Measurements from ENCODE around the gene PTPRT. TPM values are rescaled to one million over a fixed set of nuclear protein-coding genes. Genes with fewer than 3 reads are reported as not detected.
"Not testable (repeated sequence)": the region's sequence is repeated elsewhere in the genome, so short reads cannot be mapped to it uniquely, and the experiment has no call there.

PTPRT gene
- total RNA-seq, 1 donor from 2014 or later, result not detected

DNA sequence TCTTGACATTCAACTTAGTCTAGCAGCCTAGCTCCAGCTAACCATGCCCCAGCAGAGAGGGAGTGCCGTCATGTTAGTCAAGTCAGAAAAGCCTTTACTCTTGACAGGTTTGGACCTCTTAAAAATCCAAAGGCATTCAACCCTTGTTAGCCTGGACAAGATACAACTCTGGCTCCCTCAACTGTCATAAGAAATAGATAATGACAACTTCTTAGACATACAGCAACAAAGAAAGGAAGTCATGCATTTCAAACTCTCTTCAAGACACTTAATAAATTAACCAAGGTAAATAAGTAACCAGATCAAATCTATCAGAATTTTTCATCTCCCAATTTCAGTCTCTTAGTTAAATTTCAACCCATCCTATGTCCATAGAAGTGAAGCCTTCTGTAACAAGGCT lies 22.7 kb downstream of the PTPRT start:
- Mint-ChIP-seq H3K9me3 (ENCODE audit: low read depth) (peaks cover 12% of the 10 kb centered on the region), H3K27ac (ENCODE audit: unreplicated experiment) (no peak overlapping the region)
- no peak for DNase-seq (ENCODE audit: low spot score)

DNA sequence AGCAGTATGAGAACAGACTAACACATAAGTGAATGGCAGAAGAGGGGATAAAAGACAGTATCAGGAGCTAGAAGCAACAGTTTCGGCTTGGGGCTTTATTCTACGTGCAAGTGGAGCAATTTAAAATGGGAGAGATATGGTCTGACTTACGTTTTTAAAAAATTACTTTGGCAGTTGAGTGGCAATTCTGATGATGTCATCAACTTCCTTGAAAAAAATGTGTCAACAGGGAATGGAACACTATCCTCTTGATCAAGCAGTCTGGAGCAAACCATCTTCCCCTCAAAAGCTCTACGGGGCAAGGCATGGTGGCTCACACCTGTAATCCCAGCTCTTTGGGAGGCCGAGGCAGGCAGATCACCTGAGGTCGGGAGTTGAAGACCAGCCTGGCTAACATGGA lies 24.1 kb downstream of the PTPRT start:
- H3K36me3 Mint-ChIP-seq (ENCODE audit: low read depth), result no peaks in the 10 kb centered on the region
- H3K9me3 Mint-ChIP-seq (ENCODE audit: low read depth), result peaks cover 12% of the 10 kb centered on the region
- H3K4me3 Mint-ChIP-seq (ENCODE audit: unreplicated experiment), result no peak overlapping the region
- H3K27me3 Mint-ChIP-seq (ENCODE audit: low read depth), result no peaks in the 10 kb centered on the region
- no peak overlapping the region for H3K27ac Mint-ChIP-seq (ENCODE audit: unreplicated experiment)
- TF ChIP-seq, protein P1, sequence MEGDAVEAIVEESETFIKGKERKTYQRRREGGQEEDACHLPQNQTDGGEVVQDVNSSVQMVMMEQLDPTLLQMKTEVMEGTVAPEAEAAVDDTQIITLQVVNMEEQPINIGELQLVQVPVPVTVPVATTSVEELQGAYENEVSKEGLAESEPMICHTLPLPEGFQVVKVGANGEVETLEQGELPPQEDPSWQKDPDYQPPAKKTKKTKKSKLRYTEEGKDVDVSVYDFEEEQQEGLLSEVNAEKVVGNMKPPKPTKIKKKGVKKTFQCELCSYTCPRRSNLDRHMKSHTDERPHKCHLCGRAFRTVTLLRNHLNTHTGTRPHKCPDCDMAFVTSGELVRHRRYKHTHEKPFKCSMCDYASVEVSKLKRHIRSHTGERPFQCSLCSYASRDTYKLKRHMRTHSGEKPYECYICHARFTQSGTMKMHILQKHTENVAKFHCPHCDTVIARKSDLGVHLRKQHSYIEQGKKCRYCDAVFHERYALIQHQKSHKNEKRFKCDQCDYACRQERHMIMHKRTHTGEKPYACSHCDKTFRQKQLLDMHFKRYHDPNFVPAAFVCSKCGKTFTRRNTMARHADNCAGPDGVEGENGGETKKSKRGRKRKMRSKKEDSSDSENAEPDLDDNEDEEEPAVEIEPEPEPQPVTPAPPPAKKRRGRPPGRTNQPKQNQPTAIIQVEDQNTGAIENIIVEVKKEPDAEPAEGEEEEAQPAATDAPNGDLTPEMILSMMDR (IDR thresholded peaks at IDR 0.05), result no peak
- no peaks in the 10 kb centered on the region for H3K4me1 Mint-ChIP-seq (ENCODE audit: low read depth)
- no peak for DNase-seq (ENCODE audit: low spot score)

More for the DNA sequence above, 22.7 kb downstream of the PTPRT start:
- Mint-ChIP-seq H3K27me3 (ENCODE audit: low read depth) (peaks cover 2% of the 10 kb centered on the region), H3K4me3 (ENCODE audit: unreplicated experiment) (no peak overlapping the region), H3K36me3 (ENCODE audit: low read depth) (no peaks in the 10 kb centered on the region), H3K4me1 (ENCODE audit: low read depth) (no peaks in the 10 kb centered on the region)
- TF ChIP-seq, protein P1 (IDR thresholded peaks at IDR 0.05), result no peak

DNA sequence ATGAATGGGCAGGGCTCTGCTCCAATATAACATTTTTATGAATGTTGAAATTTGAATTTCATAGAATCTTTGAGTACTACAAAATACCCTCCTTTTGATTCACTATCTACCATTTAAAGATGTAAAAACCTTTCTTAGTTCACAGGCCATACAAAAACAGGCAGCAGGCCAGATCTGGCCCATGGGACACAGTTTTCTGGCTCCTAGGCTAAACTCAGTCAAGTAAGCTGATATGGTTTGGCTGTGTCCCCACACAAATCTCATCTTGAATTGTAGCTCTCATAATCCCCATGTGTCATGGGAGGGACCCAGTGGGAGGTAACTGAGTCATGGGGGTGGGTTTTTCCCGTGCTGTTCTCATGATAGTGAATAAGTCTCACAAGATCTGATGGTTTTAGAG lies 25.0 kb downstream of the PTPRT start:
- H3K4me3 Mint-ChIP-seq (ENCODE audit: unreplicated experiment); H3K36me3 Mint-ChIP-seq (ENCODE audit: low read depth); H3K4me1 Mint-ChIP-seq (ENCODE audit: low read depth); DNase-seq (ENCODE audit: low spot score); H3K27ac Mint-ChIP-seq (ENCODE audit: unreplicated experiment); H3K27me3 Mint-ChIP-seq (ENCODE audit: low read depth): not testable (repeated sequence)
- peaks cover 12% of the 10 kb centered on the region for H3K9me3 Mint-ChIP-seq (ENCODE audit: low read depth)

DNA sequence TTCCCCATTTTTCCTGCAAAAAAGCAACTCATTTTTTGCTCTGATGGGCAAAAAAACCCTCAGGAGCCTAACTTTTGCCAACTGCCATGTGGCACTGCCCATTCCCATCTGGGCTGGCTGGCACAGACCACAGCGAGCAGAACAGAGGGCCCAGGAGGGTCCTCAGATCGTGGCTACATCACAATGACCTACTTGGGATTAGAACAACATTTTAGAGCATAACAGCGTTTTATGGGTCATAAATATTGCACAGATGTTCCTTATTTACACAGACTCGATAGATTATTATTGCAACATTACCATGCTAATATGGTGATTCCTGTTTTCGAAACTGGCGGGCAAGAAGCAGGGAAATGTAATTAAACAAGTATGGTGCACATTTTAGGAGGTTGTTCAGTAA lies 28.0 kb downstream of the PTPRT start:
- Mint-ChIP-seq H3K36me3 (ENCODE audit: low read depth) (no peaks in the 10 kb centered on the region), H3K27ac (ENCODE audit: unreplicated experiment) (no peak overlapping the region), H3K4me3 (ENCODE audit: unreplicated experiment) (no peak overlapping the region), H3K9me3 (ENCODE audit: low read depth) (peaks cover 20% of the 10 kb centered on the region), H3K4me1 (ENCODE audit: low read depth) (no peaks in the 10 kb centered on the region), H3K27me3 (ENCODE audit: low read depth) (no peaks in the 10 kb centered on the region)
- no peak for DNase-seq (ENCODE audit: low spot score)
- TF ChIP-seq, protein P1 (IDR thresholded peaks at IDR 0.05), result no peak

DNA sequence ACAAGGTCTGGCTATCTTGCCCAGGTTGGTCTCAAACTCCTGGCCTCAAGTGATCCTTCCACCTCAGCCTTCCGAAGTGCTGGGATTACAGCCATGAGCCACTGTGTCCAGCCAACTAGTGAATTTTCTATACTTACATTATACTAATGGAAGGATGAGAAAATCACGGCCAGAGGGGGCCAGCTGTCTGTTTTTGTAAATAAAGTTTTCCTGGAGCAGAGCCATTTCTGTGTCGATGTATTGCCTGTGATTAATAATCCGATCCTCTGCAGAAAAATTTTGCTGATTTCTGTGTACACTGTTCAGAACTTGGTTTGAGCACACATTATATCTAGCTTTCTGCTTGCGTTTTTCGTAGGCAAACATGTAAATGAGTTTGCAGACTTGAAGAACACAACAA lies 28.8 kb downstream of the PTPRT start:
- H3K27ac Mint-ChIP-seq (ENCODE audit: unreplicated experiment), result no peak overlapping the region
- DNase-seq (ENCODE audit: low spot score), result no peak
- no peaks in the 10 kb centered on the region for H3K27me3 Mint-ChIP-seq (ENCODE audit: low read depth)
- no peaks in the 10 kb centered on the region for H3K36me3 Mint-ChIP-seq (ENCODE audit: low read depth)
- no peak overlapping the region for H3K4me3 Mint-ChIP-seq (ENCODE audit: unreplicated experiment)
- peaks cover 18% of the 10 kb centered on the region for H3K9me3 Mint-ChIP-seq (ENCODE audit: low read depth)
- TF ChIP-seq, protein P1 (IDR thresholded peaks at IDR 0.05), result no peak
- no peaks in the 10 kb centered on the region for H3K4me1 Mint-ChIP-seq (ENCODE audit: low read depth)

DNA sequence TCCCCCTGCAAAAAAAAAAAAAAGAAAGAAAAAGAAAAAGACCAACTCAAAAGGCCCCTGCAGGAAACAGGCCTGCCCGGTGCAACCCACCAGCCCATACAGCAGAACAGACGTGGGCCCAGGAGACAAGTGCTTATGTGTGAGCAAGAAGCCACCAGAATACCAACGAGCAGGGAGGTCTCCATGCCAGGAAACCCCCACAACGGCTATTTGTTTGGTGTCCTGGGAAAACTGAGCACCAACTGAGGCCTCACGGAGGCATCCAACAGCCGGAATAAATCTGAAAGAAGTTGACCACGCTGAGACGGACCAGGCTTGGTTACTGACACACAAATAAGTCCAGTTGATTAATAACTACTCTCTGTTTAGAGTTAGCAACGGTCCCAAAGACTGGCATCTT lies 29.7 kb downstream of the PTPRT start:
- TF ChIP-seq, protein P1 (IDR thresholded peaks at IDR 0.05), result no peak
- Mint-ChIP-seq H3K36me3 (ENCODE audit: low read depth) (no peaks in the 10 kb centered on the region), H3K4me1 (ENCODE audit: low read depth) (no peaks in the 10 kb centered on the region)

More for the DNA sequence above, 29.7 kb downstream of the PTPRT start:
- peaks cover 18% of the 10 kb centered on the region for H3K9me3 Mint-ChIP-seq (ENCODE audit: low read depth)
- no peak overlapping the region for H3K27ac Mint-ChIP-seq (ENCODE audit: unreplicated experiment)
- H3K4me3 Mint-ChIP-seq (ENCODE audit: unreplicated experiment), result no peak overlapping the region
- no peak for DNase-seq (ENCODE audit: low spot score)
- no peaks in the 10 kb centered on the region for H3K27me3 Mint-ChIP-seq (ENCODE audit: low read depth)

Data from chondrocyte (in vitro differentiated cells).